Loucy (cell line): ENCODE data around the gene SPAG17.

Source experiments
- EZH2phosphoT487 ChIP-seq: fragments of 200-600 bp; IDR thresholded peaks from 2 replicates; pipeline ENCODE4 v1.6.1; 2018; ENCODE audit warnings: antibody characterized with exemption, mild to moderate bottlenecking, moderate library complexity, borderline replicate concordance
- TF ChIP-seq, protein P1 (sequence below): fragments of 200-600 bp; sonication (generic); conservative IDR thresholded peaks from 2 replicates; pipeline ENCODE4 v1.5.1; 2014; ENCODE audit warnings: mild to moderate bottlenecking, antibody characterized with exemption, low read length

DNA sequence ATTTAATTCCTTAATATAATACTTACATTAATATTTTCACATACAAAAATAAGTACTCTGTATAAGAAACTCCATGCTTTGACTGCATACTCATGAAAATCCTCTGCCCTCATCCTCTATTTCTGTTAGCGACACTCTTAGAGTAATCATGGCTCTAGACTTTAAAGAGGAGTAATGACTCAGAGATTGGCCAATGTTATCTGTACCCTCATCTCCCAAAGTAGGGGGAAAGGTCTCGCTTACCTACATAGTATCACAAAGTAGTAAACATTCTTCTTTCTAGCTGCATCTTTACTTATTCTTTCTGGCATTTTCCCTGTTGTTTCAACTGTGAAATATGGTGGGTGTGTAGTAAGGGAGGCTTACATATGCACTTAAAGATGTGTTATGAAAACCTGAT, 29.8 kb upstream of the SPAG17 start:
- TF ChIP-seq, protein P1, sequence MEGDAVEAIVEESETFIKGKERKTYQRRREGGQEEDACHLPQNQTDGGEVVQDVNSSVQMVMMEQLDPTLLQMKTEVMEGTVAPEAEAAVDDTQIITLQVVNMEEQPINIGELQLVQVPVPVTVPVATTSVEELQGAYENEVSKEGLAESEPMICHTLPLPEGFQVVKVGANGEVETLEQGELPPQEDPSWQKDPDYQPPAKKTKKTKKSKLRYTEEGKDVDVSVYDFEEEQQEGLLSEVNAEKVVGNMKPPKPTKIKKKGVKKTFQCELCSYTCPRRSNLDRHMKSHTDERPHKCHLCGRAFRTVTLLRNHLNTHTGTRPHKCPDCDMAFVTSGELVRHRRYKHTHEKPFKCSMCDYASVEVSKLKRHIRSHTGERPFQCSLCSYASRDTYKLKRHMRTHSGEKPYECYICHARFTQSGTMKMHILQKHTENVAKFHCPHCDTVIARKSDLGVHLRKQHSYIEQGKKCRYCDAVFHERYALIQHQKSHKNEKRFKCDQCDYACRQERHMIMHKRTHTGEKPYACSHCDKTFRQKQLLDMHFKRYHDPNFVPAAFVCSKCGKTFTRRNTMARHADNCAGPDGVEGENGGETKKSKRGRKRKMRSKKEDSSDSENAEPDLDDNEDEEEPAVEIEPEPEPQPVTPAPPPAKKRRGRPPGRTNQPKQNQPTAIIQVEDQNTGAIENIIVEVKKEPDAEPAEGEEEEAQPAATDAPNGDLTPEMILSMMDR: no peak
- TF ChIP-seq EZH2phosphoT487: no peak
